Aorta (tissue), 5 donors: ENCODE measurements around the gene EFCAB5. TPM values are rescaled to one million over a fixed set of nuclear protein-coding genes. Genes with fewer than 3 reads are reported as not detected.
"Not testable (repeated sequence)": the region's sequence is repeated elsewhere in the genome, so short reads cannot be mapped to it uniquely, and the experiment has no call there.

Experiments
- ATAC-seq: fragments of 200-7000 bp; cut with Tn5 transposase; one replicate; pipeline ENCODE4 v1.9.1; 2022; ENCODE audit warnings: moderate library complexity; ENCODE audit not compliant: low FRiP score
- DNase-seq, 2 donors: peaks; one replicate each; pipeline ENCODE4 v3.0.0-alpha.2; 2020
- H3K27ac ChIP-seq, 2 donors: one replicate each; pipeline ENCODE4 v1.5.1; 2013; ENCODE audit warnings: low read length in 2 of 2, mild to moderate bottlenecking in 2 of 2, moderate library complexity in 2 of 2, control low read depth in 1 of 2, inconsistent platforms in 1 of 2, low read depth in 1 of 2
- H3K27me3 ChIP-seq, 2 donors: one replicate each; pipeline ENCODE4 v1.6.1; 2013; ENCODE audit warnings: control low read depth in 1 of 2, low read length in 1 of 2, mild to moderate bottlenecking in 1 of 2, moderate library complexity in 1 of 2; ENCODE audit not compliant: insufficient read depth in 2 of 2, control insufficient read depth in 1 of 2
- H3K36me3 ChIP-seq, 2 donors: one replicate each; pipeline ENCODE4 v1.6.1; 2013; ENCODE audit warnings: control low read depth in 1 of 2, low read length in 1 of 2, mild to moderate bottlenecking in 1 of 2; ENCODE audit not compliant: insufficient read depth in 2 of 2, control insufficient read depth in 1 of 2
- H3K4me1 ChIP-seq, 2 donors: one replicate each; pipeline ENCODE4 v1.6.1; 2013; ENCODE audit warnings: low read length in 2 of 2, control low read depth in 1 of 2, mild to moderate bottlenecking in 1 of 2, moderate library complexity in 1 of 2; ENCODE audit not compliant: insufficient read depth in 2 of 2, control insufficient read depth in 1 of 2
- H3K4me3 ChIP-seq, 2 donors: one replicate each; pipeline ENCODE4 v1.5.1; 2013; ENCODE audit warnings: low read length in 2 of 2, control low read depth in 1 of 2, mild to moderate bottlenecking in 1 of 2
- H3K9me3 ChIP-seq: one replicate; pipeline ENCODE4 v1.6.1; 2013; ENCODE audit warnings: mild to moderate bottlenecking, low read length; ENCODE audit not compliant: control insufficient read depth
- WGBS, 2 donors: extraction: QIAGEN DNeasy Blood & Tissue Kit; methylation state at CpG; one replicate each; pipeline ENCODE4 v1.1.7; 2013; 5-methylcytosine and 5-hydroxymethylcytosine counted together
- intact Hi-C, 2 donors: fragments of 100-400 bp; cut with DNase I; formaldehyde crosslinking; loops; one replicate each; pipeline versions ENCODE4 v1.14.2 to v1.15.0; 2022
- polyA plus RNA-seq, 2 donors: library from polyadenylated mRNA; stranded (reverse); fragments of 200-250 nt; gene quantifications; one replicate each; pipeline ENCODE4 v1.2.3, GENCODE V29; 2013
- total RNA-seq, 2 donors: library from RNA; stranded (reverse); fragmentation: NEBNext Ultra II Directional; extraction: Animal tissue kit (Norgen Biotek cat#: 25700); gene quantifications; one replicate each; pipeline ENCODE4 v1.2.1, GENCODE V29; 2021
- donor health status: healthy with polysubstance abuse.
- donor health status: Bipolar disorder and iron deficiency.
- donor health status: DM: no; HTN: no; CAD: no.
- donor health status: DM: no; HTN: no; CAD: no.
- donor health status: DM: yes; HTN: yes; CAD: no.

Gene EFCAB5
- total and polyA plus RNA-seq, 4 donors, result 0.42 to 1.1 TPM; not detected in 2

DNA sequence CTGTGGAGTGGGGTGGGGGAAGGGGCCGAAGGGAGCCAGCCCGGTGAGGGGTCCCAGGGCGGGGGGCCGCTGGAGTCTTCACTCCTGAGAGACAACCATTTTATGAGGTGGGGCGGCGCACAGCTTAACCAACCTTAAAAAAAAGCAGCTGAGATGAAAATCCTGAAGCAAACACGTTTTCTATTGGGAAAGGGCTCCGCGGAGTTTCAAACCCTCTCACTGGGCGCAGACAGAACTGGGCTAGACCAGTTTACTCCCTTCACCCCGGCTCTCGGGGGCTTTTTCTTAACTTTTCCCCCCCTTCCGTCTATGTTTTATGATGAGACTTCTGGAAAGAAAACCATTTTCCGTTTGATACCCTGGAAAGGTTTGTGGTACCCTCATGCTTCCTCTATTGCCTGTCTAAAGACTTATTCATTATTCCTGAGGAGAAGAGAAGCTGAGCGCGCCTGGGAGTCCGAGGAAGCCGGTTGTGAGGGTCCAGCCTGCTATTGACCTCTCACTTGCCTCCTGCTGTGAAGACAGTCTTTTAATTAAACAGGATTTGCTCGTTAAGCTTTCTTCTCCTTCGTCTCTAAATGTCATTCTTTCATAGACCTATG, 10.9 kb upstream of the EFCAB5 start:
- no peaks in the 10 kb centered on the region for H3K36me3 ChIP-seq
- H3K27ac ChIP-seq, result no peak overlapping the region
- 0% methylated on average over 20 of the region's 20 CpGs for WGBS, 2 donors
- H3K4me1 ChIP-seq, result peaks cover 0 to 2% of the 10 kb centered on the region in 2 donors
- peak; percentile 42 for ATAC-seq
- peak overlapping the region; percentile 86 to 87 for H3K4me3 ChIP-seq
- H3K27me3 ChIP-seq, result no peaks in the 10 kb centered on the region
- no peaks in the 10 kb centered on the region for H3K9me3 ChIP-seq
- intact Hi-C loops, result loop anchor here (1.0 to 10.0 kb wide), 7 partner anchors 63 to 348 kb away; no protein-coding TSS in a partner anchor
- DNase-seq, result no peak

DNA sequence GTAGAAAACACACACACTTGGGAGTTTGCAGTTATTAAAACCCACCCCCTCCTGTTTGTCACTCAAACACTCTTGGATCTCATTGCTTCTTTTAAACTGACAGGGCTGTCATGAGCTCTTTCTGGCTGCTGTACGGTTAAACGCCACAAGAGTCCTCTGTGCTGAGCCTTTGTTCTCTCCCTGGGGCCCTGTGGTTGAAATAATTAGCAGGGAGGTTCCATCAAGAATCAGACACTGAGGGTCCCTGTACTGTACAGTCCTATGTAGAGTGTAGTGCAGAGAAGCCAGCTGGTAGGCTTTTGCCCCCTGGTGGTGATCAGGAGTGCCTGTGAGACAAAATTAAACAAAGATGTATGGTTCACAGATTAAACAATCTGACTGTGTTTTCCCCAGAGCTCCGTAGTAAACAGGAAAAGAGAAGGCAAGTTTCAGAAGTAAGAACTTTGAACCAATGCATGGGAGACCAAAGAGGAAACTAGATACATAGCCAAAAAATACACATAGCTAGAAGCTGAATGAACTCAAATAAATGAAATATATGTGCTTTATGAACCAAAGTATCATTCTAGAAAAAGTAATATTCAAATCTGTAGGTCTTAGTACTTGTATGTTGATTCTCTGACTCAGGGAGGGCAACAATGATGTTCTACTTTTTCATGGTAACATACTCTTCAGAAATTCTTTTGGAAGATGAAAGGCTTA, 10.1 kb upstream of the EFCAB5 start:
- H3K27ac ChIP-seq, result no peak overlapping the region
- H3K27me3 ChIP-seq, result no peaks in the 10 kb centered on the region
- 0% methylated on average over 3 of the region's 3 CpGs for WGBS, 2 donors
- no peaks in the 10 kb centered on the region for H3K36me3 ChIP-seq
- intact Hi-C loops, result loop anchor here (1.0 to 10.0 kb wide), 7 partner anchors 64 to 349 kb away; no protein-coding TSS in a partner anchor
- H3K9me3 ChIP-seq, result no peaks in the 10 kb centered on the region
- H3K4me1 ChIP-seq, result peaks cover 0 to 2% of the 10 kb centered on the region in 2 donors
- DNase-seq (peak in 1 of 2 donors; percentile 70), ATAC-seq (peak; percentile 87)
- H3K4me3 ChIP-seq, result peak overlapping the region; percentile 39 to 86

DNA sequence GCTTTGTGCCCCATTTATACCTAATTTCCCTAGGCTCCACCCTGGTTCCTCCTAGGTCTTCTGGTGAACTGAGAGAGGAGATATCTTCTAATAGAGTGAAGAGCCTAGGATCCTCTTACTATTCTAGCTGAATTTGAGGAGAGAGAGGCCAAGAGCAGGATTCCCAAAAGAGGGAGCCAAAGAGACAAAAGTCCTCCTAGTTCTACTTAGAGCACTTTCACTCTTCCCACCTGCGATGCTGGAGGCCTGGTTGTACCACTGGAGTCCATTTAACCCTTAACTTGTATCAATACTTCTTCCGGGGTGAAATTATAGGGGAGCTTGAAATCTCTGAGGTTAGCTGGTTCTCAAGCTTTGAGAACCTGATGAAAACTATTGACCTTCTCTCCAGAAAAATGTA, 8.1 kb upstream of the EFCAB5 start:
- H3K36me3 ChIP-seq, result no peaks in the 10 kb centered on the region
- DNase-seq (no peak), ATAC-seq (no peak)
- intact Hi-C loops, result loop anchor here (5.0 to 10.0 kb wide), 5 partner anchors 66 to 351 kb away; no protein-coding TSS in a partner anchor
- H3K4me3 ChIP-seq, result no peak overlapping the region
- no peaks in the 10 kb centered on the region for H3K9me3 ChIP-seq
- WGBS, 2 donors, result 39 to 41% methylated on average over 2 of the region's 2 CpGs
- no peaks in the 10 kb centered on the region for H3K4me1 ChIP-seq
- no peak overlapping the region for H3K27ac ChIP-seq
- H3K27me3 ChIP-seq, result no peaks in the 10 kb centered on the region

- H3K27me3 ChIP-seq, H3K9me3 ChIP-seq, H3K27ac ChIP-seq, DNase-seq, H3K4me3 ChIP-seq, ATAC-seq, H3K36me3 ChIP-seq, H3K4me1 ChIP-seq: not testable (repeated sequence)
- intact Hi-C loops, result loop anchor here (10.0 kb wide), 2 partner anchors 159 to 291 kb away; no protein-coding TSS in a partner anchor
- 86 to 92% methylated on average over 3 of the region's 3 CpGs for WGBS, 2 donors
Observed at GRCh38 chr17:29935909-29936308, 5.5 kb upstream of the EFCAB5 start.

- no peak for DNase-seq
- Histone ChIP-seq H3K27ac (no peak overlapping the region), H3K9me3 (no peaks in the 10 kb centered on the region), H3K4me3 (no peak overlapping the region), H3K4me1 (no peaks in the 10 kb centered on the region), H3K36me3 (no peaks in the 10 kb centered on the region), H3K27me3 (no peaks in the 10 kb centered on the region)
- intact Hi-C loops, result loop anchor here (10.0 kb wide), 2 partner anchors 158 to 292 kb away; no protein-coding TSS in a partner anchor
- WGBS, 2 donors, result 73 to 76% methylated on average over 2 of the region's 2 CpGs
- ATAC-seq, result no peak
Observed at GRCh38 chr17:29936724-29937123, 4.7 kb upstream of the EFCAB5 start.

GRCh38 chr17:29945281-29945680, 3.8 kb downstream of the EFCAB5 start:
- intact Hi-C loops, result no loop called here
- ATAC-seq, result no peak
- no peak overlapping the region for H3K27ac ChIP-seq
- DNase-seq, result no peak
- WGBS, 2 donors, result 91 to 93% methylated on average over 2 of the region's 2 CpGs
- no peaks in the 10 kb centered on the region for H3K27me3 ChIP-seq
- H3K9me3 ChIP-seq, result no peaks in the 10 kb centered on the region
- H3K4me3 ChIP-seq, result no peak overlapping the region
- no peaks in the 10 kb centered on the region for H3K4me1 ChIP-seq
- H3K36me3 ChIP-seq, result no peaks in the 10 kb centered on the region

DNA sequence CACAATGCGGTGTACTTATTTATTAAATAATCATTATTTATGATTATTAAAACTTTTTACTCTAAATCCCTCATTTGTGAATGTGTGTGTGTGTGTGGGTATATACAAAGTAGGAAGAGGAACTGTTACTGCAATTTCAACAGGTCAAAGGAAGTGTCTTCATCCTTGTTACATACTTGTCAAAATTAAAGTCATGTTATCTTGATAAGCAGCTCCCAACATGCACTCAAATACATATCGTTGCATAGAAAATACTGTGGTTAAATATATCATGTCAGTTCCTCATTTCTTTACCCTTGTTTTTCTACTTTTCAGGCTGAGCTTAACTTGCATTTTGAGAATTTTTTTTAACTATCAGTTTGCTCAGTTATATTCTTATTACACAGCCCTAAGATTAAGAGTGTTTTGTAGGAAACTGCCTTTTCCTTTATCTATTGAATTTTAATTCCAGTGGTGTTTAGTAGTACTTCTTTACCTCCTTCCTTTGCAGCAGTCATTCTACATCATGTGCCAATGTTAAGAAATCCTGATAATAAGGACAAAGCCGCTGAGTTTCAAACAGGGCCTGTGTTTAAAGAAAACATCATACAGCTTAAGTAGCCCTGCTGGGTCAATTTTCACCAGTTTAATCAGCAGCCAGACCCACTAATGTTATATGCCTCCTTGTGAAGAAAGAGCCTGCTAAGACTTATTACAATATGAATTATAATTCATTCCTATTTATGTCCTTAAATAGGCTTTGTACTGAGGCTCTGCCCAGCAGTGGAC, 7.2 kb downstream of the EFCAB5 start:
- Histone ChIP-seq H3K4me3 (no peak overlapping the region), H3K9me3 (no peaks in the 10 kb centered on the region), H3K27ac (no peak overlapping the region), H3K27me3 (no peaks in the 10 kb centered on the region), H3K36me3 (no peaks in the 10 kb centered on the region), H3K4me1 (no peaks in the 10 kb centered on the region)
- no peak for DNase-seq
- no peak for ATAC-seq
- intact Hi-C loops, result no loop called here
- WGBS, 2 donors, result 53 to 58% methylated on average over 3 of the region's 3 CpGs

GRCh38 chr17:29949696-29950095, 8.3 kb downstream of the EFCAB5 start:
- H3K27ac ChIP-seq, result no peak overlapping the region
- H3K4me3 ChIP-seq, result no peak overlapping the region
- no peaks in the 10 kb centered on the region for H3K36me3 ChIP-seq
- H3K4me1 ChIP-seq, result no peaks in the 10 kb centered on the region
- ATAC-seq, result no peak
- intact Hi-C loops, result no loop called here
- no peaks in the 10 kb centered on the region for H3K27me3 ChIP-seq
- no peak for DNase-seq
- H3K9me3 ChIP-seq, result no peaks in the 10 kb centered on the region
